Tibial nerve (tissue), 4 donors: ENCODE measurements around the gene CADPS. TPM values are rescaled to one million over a fixed set of nuclear protein-coding genes. Genes with fewer than 3 reads are reported as not detected.

Experiments used
- DNase-seq, 2 donors: peaks; one replicate each; pipeline ENCODE4 v3.0.0-alpha.2; 2019; ENCODE audit warnings: low spot score in 2 of 2
- H3K27ac ChIP-seq, 4 donors: fragments of 200-600 bp; sonication (generic) in 3 of 4; one replicate each; pipeline ENCODE4 v1.5.1; 2017 to 2019; ENCODE audit warnings: mild to moderate bottlenecking in 1 of 4
- H3K27me3 ChIP-seq, 2 donors: fragments of 200-600 bp; sonication (generic) in 1 of 2; one replicate each; pipeline versions ENCODE4 v1.5.1 to v1.6.0; 2017 to 2019
- H3K36me3 ChIP-seq, 3 donors: fragments of 200-600 bp; sonication (generic); one replicate each; pipeline ENCODE4 v1.5.1; 2018 to 2019
- H3K4me1 ChIP-seq, 4 donors: fragments of 200-600 bp; sonication (generic) in 3 of 4; one replicate each; pipeline ENCODE4 v1.5.1; 2017 to 2019
- H3K4me3 ChIP-seq, 4 donors: fragments of 200-600 bp; sonication (generic) in 3 of 4; one replicate each; pipeline ENCODE4 v1.5.1; 2017 to 2019; ENCODE audit warnings: mild to moderate bottlenecking in 1 of 4, moderate library complexity in 1 of 4
- H3K9me3 ChIP-seq, 4 donors: fragments of 200-600 bp; sonication (generic) in 3 of 4; one replicate each; pipeline ENCODE4 v1.5.1; 2017 to 2019
- CTCF ChIP-seq, 5 experiments: fragments of 200-600 bp in 3 of 5; fragments of 450-650 bp in 2 of 5; sonication (generic) in 3 of 5; IDR thresholded peaks; one replicate each; pipeline ENCODE4 v1.5.1; 2016 to 2019; ENCODE audit warnings: antibody characterized with exemption in 5 of 5, mild to moderate bottlenecking in 3 of 5, moderate library complexity in 2 of 5
- EP300 ChIP-seq, 2 donors: sonication (generic); formaldehyde crosslinking; IDR thresholded peaks; one replicate each; pipeline ENCODE4 v1.6.1; 2017; ENCODE audit warnings: antibody characterized with exemption in 2 of 2, mild to moderate bottlenecking in 1 of 2
- POLR2A ChIP-seq, 2 donors: fragments of 450-650 bp; IDR thresholded peaks; one replicate each; pipeline ENCODE4 v1.6.1; 2017; ENCODE audit warnings: antibody characterized with exemption in 2 of 2, mild to moderate bottlenecking in 2 of 2, moderate library complexity in 2 of 2
- WGBS, 2 donors: methylation state at CpG; one replicate each; pipeline ENCODE4 v1.1.5; 2018; 5-methylcytosine and 5-hydroxymethylcytosine counted together
- total RNA-seq, 4 donors: library from RNA; depleted of rRNA; stranded (reverse); fragments of >200 nt; gene quantifications; one replicate each; pipeline ENCODE4 v1.1.0, GENCODE V29; 2016

The CADPS gene
- total RNA-seq, 4 donors from 2014 or later = 16.2 to 16.7 TPM; not detected in 2

DNA sequence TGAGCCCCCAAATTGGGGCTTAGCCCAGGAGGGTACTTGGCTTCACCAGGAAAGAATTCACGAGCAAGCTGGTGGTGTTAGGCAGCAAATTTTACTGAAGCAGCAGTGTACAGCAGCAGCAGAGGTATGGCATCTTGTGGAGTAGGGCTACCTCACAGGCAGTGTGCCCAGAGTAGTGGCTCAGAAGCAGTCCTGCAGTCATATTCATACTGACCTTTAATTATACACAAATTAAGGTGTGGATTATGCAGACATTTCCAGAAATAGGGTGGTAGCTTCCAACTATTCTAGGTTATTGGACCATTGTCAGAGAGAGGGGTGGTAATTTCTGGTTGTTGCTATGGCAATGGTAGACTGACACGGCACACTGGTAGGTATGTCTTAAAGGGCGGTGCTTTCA lies 20.7 kb upstream of the CADPS start:
- DNase-seq = no peak
- no peaks in the 10 kb centered on the region for H3K9me3 ChIP-seq
- WGBS, 2 donors = 91 to 95% methylated on average over 3 of the region's 3 CpGs
- no peaks in the 10 kb centered on the region for H3K4me1 ChIP-seq
- TF ChIP-seq POLR2A (IDR thresholded peaks at IDR 0.05) (no peak), EP300 (IDR thresholded peaks at IDR 0.05) (no peak), CTCF (IDR thresholded peaks at IDR 0.05) (no peak)
- no peak overlapping the region for H3K27ac ChIP-seq
- H3K36me3 ChIP-seq = no peaks in the 10 kb centered on the region
- H3K27me3 ChIP-seq = no peaks in the 10 kb centered on the region
- no peak overlapping the region for H3K4me3 ChIP-seq

DNA sequence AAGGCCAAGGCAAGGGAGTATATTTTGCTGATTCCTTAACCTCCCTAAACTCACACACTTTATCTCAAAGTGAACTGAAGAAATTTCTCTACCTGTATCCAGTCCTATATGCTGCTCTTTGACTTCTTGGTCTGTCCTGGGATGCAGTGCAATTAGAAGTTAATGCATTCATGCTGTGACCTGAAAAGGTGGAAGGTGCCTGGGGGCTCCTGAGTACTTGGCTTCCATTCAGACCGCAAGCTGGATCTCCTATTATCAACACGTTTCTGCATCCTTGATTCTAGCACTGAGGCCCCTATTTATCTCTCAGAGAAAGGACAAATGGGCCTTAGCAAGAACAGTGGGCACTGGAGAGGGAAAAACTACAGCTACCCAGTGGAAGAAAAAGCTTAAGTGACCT lies 17.7 kb upstream of the CADPS start:
- H3K27me3 ChIP-seq = no peaks in the 10 kb centered on the region
- WGBS, 2 donors = 50 to 62% methylated on average over 2 of the region's 2 CpGs
- H3K4me3 ChIP-seq = no peak overlapping the region
- DNase-seq = no peak
- no peak for TF ChIP-seq CTCF (IDR thresholded peaks at IDR 0.05)
- no peak for TF ChIP-seq EP300 (IDR thresholded peaks at IDR 0.05)
- no peak for TF ChIP-seq POLR2A (IDR thresholded peaks at IDR 0.05)
- no peak overlapping the region for H3K27ac ChIP-seq
- H3K36me3 ChIP-seq = no peaks in the 10 kb centered on the region
- no peaks in the 10 kb centered on the region for H3K4me1 ChIP-seq
- H3K9me3 ChIP-seq = no peaks in the 10 kb centered on the region

- 75 to 77% methylated on average over 2 of the region's 2 CpGs for WGBS, 2 donors
- no peaks in the 10 kb centered on the region for H3K27me3 ChIP-seq
- no peaks in the 10 kb centered on the region for H3K36me3 ChIP-seq
- TF ChIP-seq EP300 (IDR thresholded peaks at IDR 0.05) (no peak), CTCF (IDR thresholded peaks at IDR 0.05) (no peak), POLR2A (IDR thresholded peaks at IDR 0.05) (no peak)
- DNase-seq = no peak
- H3K27ac ChIP-seq = no peak overlapping the region
- H3K4me3 ChIP-seq = no peak overlapping the region
- H3K9me3 ChIP-seq = no peaks in the 10 kb centered on the region
- H3K4me1 ChIP-seq = no peaks in the 10 kb centered on the region
Measured at GRCh38 chr3:62892045-62892444, 16.8 kb upstream of the CADPS start.

GRCh38 chr3:62888778-62889177 lies 13.6 kb upstream of the CADPS start:
- no peak for DNase-seq
- Histone ChIP-seq H3K27ac (no peak overlapping the region), H3K4me3 (no peak overlapping the region), H3K27me3 (no peaks in the 10 kb centered on the region), H3K36me3 (no peaks in the 10 kb centered on the region), H3K4me1 (no peaks in the 10 kb centered on the region), H3K9me3 (no peaks in the 10 kb centered on the region)
- TF ChIP-seq CTCF (IDR thresholded peaks at IDR 0.05) (no peak), EP300 (IDR thresholded peaks at IDR 0.05) (no peak), POLR2A (IDR thresholded peaks at IDR 0.05) (no peak)
- WGBS, 2 donors = 13 to 21% methylated on average over 1 of the region's 1 CpG

- no peaks in the 10 kb centered on the region for H3K4me1 ChIP-seq
- no peaks in the 10 kb centered on the region for H3K36me3 ChIP-seq
- 33 to 38% methylated on average over 3 of the region's 3 CpGs for WGBS, 2 donors
- no peaks in the 10 kb centered on the region for H3K9me3 ChIP-seq
- TF ChIP-seq EP300 (IDR thresholded peaks at IDR 0.05) (no peak), POLR2A (IDR thresholded peaks at IDR 0.05) (no peak), CTCF (IDR thresholded peaks at IDR 0.05) (no peak)
- no peak overlapping the region for H3K4me3 ChIP-seq
- no peak for DNase-seq
- no peaks in the 10 kb centered on the region for H3K27me3 ChIP-seq
- H3K27ac ChIP-seq = no peak overlapping the region
Measured at GRCh38 chr3:62888180-62888579, 13.0 kb upstream of the CADPS start.
